DND-41 (cell line): ENCODE results near the gene NFASC.

Source experiments
- ATAC-seq: fragments of 200-7000 bp; cut with Tn5 transposase; 3 replicates; pipeline ENCODE4 v1.9.1; 2021; ENCODE audit warnings: low read depth; ENCODE audit not compliant: insufficient read depth
- DNase-seq: peaks from one replicate; pipeline ENCODE4 v3.0.0-alpha.2; 2020
- H2AFZ ChIP-seq: 2 replicates; pipeline ENCODE4 v1.6.0; 2012; ENCODE audit warnings: low read depth, low read length
- H3K27ac ChIP-seq: 2 replicates; pipeline ENCODE4 v1.5.1; 2012; ENCODE audit warnings: low read length, inconsistent platforms
- H3K27me3 ChIP-seq: fragments of 200-600 bp; sonication (generic); 2 replicates; pipeline ENCODE4 v1.6.0; 2012; ENCODE audit warnings: low read length, mild to moderate bottlenecking, inconsistent platforms; ENCODE audit not compliant: insufficient read depth, poor library complexity
- H3K36me3 ChIP-seq: 2 replicates; pipeline ENCODE4 v1.5.1; 2012; ENCODE audit warnings: low read length, inconsistent platforms; ENCODE audit not compliant: insufficient read depth
- H3K4me1 ChIP-seq: 2 replicates; pipeline ENCODE4 v1.5.1; 2012; ENCODE audit warnings: mild to moderate bottlenecking, low read length; ENCODE audit not compliant: insufficient read depth
- H3K4me2 ChIP-seq: 2 replicates; pipeline ENCODE4 v1.6.0; 2012; ENCODE audit warnings: mild to moderate bottlenecking, moderate library complexity, low read length, inconsistent platforms; ENCODE audit not compliant: insufficient read depth
- H3K4me3 ChIP-seq, 2 experiments: fragments of 200-600 bp in 1 of 2; shearing (Covaris generic) in 1 of 2; 2 replicates each; pipeline ENCODE4 v1.5.1; 2012 to 2016; ENCODE audit warnings: inconsistent platforms in 2 of 2, low read length in 2 of 2, mild to moderate bottlenecking in 2 of 2, low read depth in 1 of 2, moderate library complexity in 1 of 2
- H3K79me2 ChIP-seq: 2 replicates; pipeline ENCODE4 v1.6.0; 2012; ENCODE audit warnings: low read length, inconsistent platforms; ENCODE audit not compliant: insufficient read depth
- H3K9ac ChIP-seq: 2 replicates; pipeline ENCODE4 v1.6.0; 2012; ENCODE audit warnings: low read depth, mild to moderate bottlenecking, inconsistent platforms, low read length, moderate library complexity
- H3K9me3 ChIP-seq: 2 replicates; pipeline ENCODE4 v1.5.1; 2012; ENCODE audit warnings: low read length, moderate library complexity, mild to moderate bottlenecking, inconsistent platforms; ENCODE audit not compliant: insufficient read depth, severe bottlenecking
- H4K20me1 ChIP-seq: 2 replicates; pipeline ENCODE4 v1.6.0; 2012; ENCODE audit warnings: low read length; ENCODE audit not compliant: insufficient read depth
- EZH2 ChIP-seq: IDR thresholded peaks from 3 replicates; pipeline ENCODE4 v1.6.1; 2012; ENCODE audit warnings: borderline replicate concordance, low read depth, mild to moderate bottlenecking, moderate library complexity, low read length, inconsistent platforms; ENCODE audit not compliant: severe bottlenecking
- TF ChIP-seq, protein P1 (sequence below): IDR thresholded peaks from 2 replicates; pipeline ENCODE4 v1.5.1; 2012; ENCODE audit warnings: borderline replicate concordance, low read length, moderate library complexity, mild to moderate bottlenecking; ENCODE audit not compliant: poor library complexity, severe bottlenecking; ENCODE audit errors: extremely low read depth

Gene NFASC

DNA sequence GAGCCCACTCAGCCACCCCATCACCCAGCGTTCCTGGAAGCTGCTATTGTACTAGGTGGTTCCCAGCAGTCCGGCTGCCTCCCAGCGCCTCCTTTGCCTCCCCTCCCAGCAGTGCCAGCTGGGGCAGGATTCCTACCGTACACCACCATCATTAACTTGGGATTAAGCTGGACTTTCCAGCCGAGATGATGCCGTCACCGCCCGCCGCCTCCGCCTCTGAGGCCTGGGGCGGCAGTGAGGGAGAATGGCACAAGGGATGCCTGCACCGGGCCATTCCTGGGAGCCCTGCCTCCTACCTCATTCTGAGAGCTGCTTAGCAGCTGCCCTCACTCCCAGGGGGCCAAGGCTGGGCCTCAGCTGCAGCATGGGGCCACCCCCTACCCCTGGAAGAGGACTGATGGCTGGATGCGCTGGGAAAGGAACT lies 185.5 kb downstream of the NFASC start:
- ATAC-seq (no peak), DNase-seq (no peak)
- H3K79me2 ChIP-seq: no peaks in the 10 kb centered on the region
- H3K27me3 ChIP-seq: peaks cover 17% of the 10 kb centered on the region
- TF ChIP-seq EZH2: no peak
- TF ChIP-seq, protein P1, sequence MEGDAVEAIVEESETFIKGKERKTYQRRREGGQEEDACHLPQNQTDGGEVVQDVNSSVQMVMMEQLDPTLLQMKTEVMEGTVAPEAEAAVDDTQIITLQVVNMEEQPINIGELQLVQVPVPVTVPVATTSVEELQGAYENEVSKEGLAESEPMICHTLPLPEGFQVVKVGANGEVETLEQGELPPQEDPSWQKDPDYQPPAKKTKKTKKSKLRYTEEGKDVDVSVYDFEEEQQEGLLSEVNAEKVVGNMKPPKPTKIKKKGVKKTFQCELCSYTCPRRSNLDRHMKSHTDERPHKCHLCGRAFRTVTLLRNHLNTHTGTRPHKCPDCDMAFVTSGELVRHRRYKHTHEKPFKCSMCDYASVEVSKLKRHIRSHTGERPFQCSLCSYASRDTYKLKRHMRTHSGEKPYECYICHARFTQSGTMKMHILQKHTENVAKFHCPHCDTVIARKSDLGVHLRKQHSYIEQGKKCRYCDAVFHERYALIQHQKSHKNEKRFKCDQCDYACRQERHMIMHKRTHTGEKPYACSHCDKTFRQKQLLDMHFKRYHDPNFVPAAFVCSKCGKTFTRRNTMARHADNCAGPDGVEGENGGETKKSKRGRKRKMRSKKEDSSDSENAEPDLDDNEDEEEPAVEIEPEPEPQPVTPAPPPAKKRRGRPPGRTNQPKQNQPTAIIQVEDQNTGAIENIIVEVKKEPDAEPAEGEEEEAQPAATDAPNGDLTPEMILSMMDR: no peak
- no peak overlapping the region for H3K4me3 ChIP-seq
- H3K36me3 ChIP-seq: no peaks in the 10 kb centered on the region
- H3K27ac ChIP-seq: no peak overlapping the region
- no peaks in the 10 kb centered on the region for H3K9me3 ChIP-seq
- no peak overlapping the region for H3K9ac ChIP-seq
- H3K4me1 ChIP-seq: peaks cover under 1% of the 10 kb centered on the region
- peaks cover 8% of the 10 kb centered on the region for H4K20me1 ChIP-seq
- H2AFZ ChIP-seq: no peak overlapping the region
- H3K4me2 ChIP-seq: no peak overlapping the region

DNA sequence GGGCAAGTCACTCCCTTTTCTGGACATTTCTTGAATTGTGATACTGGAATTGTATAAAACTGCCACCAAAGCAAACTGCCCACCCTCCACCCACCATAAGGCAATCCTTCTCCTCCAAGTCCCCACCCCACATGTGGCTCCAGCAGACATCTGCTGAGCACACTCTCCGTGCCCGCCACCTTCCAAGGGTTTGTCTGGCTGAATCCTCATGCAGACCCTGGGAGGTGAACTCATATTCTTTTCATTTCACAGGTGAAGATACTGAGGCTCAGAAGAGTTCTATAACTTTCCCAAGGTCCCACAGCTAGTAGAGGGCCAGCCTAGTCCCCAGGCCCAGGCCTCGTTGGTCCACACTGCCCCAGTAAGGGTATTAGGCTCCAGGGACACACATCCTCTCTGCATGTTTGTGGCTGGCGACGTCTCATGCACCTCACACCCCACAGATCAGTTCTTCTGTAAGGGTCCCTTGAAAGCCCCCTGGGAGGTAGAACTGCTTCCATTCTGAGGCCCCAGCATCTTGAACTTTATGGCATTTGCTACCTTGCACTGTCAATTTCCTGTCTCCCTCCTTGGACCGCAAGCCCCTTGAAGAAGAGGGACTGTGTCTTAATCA lies 186.4 kb downstream of the NFASC start:
- H3K4me2 ChIP-seq: no peak overlapping the region
- no peak overlapping the region for H3K9ac ChIP-seq
- no peak for ATAC-seq
- no peaks in the 10 kb centered on the region for H3K9me3 ChIP-seq
- peaks cover 5% of the 10 kb centered on the region for H4K20me1 ChIP-seq
- no peak overlapping the region for H2AFZ ChIP-seq
- no peak overlapping the region for H3K4me3 ChIP-seq
- DNase-seq: no peak
- TF ChIP-seq, protein P1: no peak
- TF ChIP-seq EZH2: no peak
- no peaks in the 10 kb centered on the region for H3K79me2 ChIP-seq
- no peak overlapping the region for H3K27ac ChIP-seq
- no peaks in the 10 kb centered on the region for H3K36me3 ChIP-seq
- H3K27me3 ChIP-seq: peaks cover 9% of the 10 kb centered on the region
- peaks cover 4% of the 10 kb centered on the region for H3K4me1 ChIP-seq

DNA sequence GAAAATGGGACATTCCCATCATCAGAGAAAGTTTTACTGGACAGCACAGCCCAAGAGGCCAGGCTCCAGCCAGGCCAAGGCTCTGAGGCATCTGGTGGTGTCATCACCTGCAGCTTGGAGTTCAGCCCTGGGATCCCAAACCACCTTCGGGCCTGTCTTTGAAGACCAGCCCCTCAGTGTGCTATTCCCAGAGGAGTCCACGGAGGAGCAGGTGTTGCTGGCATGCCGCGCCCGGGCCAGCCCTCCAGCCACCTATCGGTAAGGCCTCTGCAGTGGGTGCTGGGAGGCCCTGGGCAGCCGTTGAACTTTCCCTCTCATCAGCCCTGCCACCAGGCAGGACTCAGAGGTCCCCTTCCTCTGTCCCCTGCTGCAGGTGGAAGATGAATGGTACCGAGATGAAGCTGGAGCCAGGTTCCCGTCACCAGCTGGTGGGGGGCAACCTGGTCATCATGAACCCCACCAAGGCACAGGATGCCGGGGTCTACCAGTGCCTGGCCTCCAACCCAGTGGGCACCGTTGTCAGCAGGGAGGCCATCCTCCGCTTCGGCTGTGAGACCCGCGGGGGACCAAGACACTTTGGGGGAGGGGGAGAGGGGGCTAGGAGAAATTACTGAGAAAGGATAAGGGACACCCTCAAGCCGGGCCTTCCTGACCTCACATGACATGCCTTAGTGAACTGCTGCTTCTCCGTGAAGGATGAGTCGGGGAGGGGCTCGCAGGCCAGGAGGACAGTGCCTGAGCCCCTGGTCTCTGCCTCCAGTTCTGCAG lies 187.3 kb downstream of the NFASC start:
- ATAC-seq: no peak
- H3K4me1 ChIP-seq: peaks cover 4% of the 10 kb centered on the region
- H3K9me3 ChIP-seq: no peaks in the 10 kb centered on the region
- H3K4me3 ChIP-seq: no peak overlapping the region
- H3K9ac ChIP-seq: no peak overlapping the region
- no peaks in the 10 kb centered on the region for H3K36me3 ChIP-seq
- DNase-seq: no peak
- H4K20me1 ChIP-seq: peaks cover 5% of the 10 kb centered on the region
- H3K79me2 ChIP-seq: no peaks in the 10 kb centered on the region
- TF ChIP-seq, protein P1: no peak
- no peak for TF ChIP-seq EZH2
- H3K27me3 ChIP-seq: peaks cover 9% of the 10 kb centered on the region
- no peak overlapping the region for H3K27ac ChIP-seq
- H2AFZ ChIP-seq: no peak overlapping the region
- H3K4me2 ChIP-seq: no peak overlapping the region
